Measurements from ENCODE around the gene C5orf47. TPM values are rescaled to one million over a fixed set of nuclear protein-coding genes. Genes with fewer than 3 reads are reported as not detected.

Gene C5orf47
- polyA plus RNA-seq, 3 donors = 0.12 to 0.19 TPM; not detected in 1

- no peak for DNase-seq (ENCODE audit: low read depth in 3 of 3, low spot score in 2 of 3)
Measured at GRCh38 chr5:174022384-174023095, 33.6 kb downstream of the C5orf47 start.

- no peak for DNase-seq (ENCODE audit: low read depth in 3 of 3, low spot score in 2 of 3)
Measured at GRCh38 chr5:174030286-174030685, 41.3 kb downstream of the C5orf47 start.

DNA sequence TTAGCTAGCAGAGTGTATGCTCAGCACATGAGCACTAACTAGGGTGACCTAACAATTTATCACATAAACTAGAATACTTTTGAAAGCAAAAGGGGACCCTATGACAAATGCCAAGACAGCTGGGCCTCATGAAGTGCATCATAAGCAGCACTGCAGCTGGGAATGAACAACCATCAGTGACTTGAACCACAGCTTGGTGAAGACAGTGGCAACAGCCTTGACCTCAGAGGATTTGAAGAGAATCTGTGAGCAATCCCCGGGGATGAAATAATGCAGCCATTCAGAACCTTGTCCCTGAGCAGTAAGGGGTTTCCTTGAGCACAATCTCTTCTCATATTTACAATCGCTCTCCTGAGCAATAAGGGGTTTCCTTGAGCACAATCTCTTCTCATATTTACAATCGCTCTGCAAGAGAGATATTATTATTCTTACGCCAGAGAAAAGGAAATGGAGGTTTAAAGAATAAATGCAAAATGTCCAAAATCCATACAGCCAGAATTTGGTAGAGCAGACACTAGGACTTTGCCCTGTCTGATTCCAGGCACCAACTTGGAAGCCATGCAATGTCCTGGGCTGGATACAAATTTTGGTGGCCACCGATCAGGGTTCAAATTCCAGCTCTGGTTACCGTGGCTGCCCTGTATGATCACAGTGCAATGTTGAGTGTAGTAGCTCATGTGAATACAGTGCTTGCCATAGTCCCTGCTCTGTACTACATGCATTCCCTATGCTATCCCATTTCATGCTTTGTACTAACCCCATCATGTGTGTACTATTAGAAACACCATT is 55.7 kb downstream of the C5orf47 start:
- no peak for DNase-seq (ENCODE audit: low read depth in 3 of 3, low spot score in 2 of 3)

GRCh38 chr5:174045470-174046025 is 56.6 kb downstream of the C5orf47 start, which contains the start of gene NSG2:
Gene NSG2, plus strand, starts transcription at chr5:174045706. Its CDS starts 1,050 bp downstream, at chr5:174046756.
- peak; percentile 76 to 90 (median 82) for DNase-seq (ENCODE audit: low read depth in 3 of 3, low spot score in 2 of 3)

GRCh38 chr5:174046558-174046957 is 57.6 kb downstream of the C5orf47 start:
- no peak for DNase-seq (ENCODE audit: low read depth in 3 of 3, low spot score in 2 of 3)

DNA sequence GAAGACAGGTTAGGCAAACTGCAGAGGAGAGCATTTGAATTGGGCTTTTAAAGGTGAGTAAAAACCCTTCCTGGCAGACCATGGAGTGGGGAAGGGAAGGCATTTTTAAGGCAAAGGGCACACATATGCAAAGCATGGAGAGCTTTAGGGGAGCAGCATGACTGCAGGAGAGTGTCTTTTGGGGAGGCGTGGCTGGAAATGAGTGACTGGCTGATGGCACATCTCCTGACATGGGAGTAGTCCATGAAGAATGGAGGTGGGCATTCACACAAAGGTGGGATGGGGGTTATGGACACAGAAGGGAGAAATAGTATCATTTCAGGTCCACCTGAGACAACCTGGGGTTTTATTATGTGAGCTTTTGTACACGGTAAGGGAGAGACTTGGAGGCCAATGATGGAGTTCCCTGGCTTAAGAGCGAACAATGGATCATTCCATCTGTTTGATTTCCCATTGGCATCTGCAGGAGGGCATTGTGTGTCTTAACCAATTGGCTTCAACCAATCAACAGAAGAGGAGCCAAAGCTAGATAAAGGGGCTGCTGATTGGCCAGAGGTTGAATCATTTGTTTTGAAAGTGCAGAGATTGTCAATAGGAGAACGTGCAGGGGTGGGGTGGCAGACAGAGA is 58.6 kb downstream of the C5orf47 start:
- DNase-seq (ENCODE audit: low read depth in 3 of 3, low spot score in 2 of 3) = no peak

DNA sequence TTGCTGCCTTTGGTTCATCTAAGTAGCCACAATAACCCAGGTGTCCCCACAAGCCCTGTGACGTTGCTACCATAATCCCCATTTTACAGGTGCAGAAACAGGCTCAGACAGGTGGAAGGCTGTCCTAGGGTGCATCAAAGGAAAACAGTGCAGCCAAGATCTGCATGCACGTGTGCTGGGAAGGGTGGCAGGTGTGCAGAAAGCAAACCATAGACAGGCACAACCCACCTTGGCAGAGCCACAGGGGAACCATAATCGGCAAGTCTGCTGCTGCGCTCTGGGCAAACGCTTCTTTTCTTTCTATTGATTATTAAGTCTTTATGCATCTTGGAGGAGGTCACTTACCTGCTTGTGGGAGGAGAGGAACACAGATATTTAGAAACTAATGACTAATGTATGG is 63.7 kb downstream of the C5orf47 start:
- DNase-seq (ENCODE audit: low read depth in 3 of 3, low spot score in 2 of 3) = no peak

- no peak for DNase-seq (ENCODE audit: low read depth in 3 of 3, low spot score in 2 of 3)
Measured at GRCh38 chr5:174053905-174054304, 64.9 kb downstream of the C5orf47 start.

Other genes starting within 250 kb of the C5orf47 start
- 10 to 100 TPM; 35.2 to 41.7 (median 37.3) TPM for gene CPEB4, start 100.8 kb upstream of the C5orf47 start, polyA plus RNA-seq (ENCODE audit: insufficient read length in 3 of 3)
- under 1 TPM; 0.17 to 0.25 (median 0.17) TPM for gene NSG2, start 56.5 kb downstream of the C5orf47 start, polyA plus RNA-seq (ENCODE audit: insufficient read length in 3 of 3)

Data from right renal cortex interstitium (tissue), 3 donors.